ELR (cell line): ENCODE data around the gene MNX1.

ENCODE experiments used
- DNase-seq: peaks from one replicate; pipeline ENCODE4 v3.0.0-alpha.2; 2015; ENCODE audit warnings: low read depth

The MNX1 gene

DNA sequence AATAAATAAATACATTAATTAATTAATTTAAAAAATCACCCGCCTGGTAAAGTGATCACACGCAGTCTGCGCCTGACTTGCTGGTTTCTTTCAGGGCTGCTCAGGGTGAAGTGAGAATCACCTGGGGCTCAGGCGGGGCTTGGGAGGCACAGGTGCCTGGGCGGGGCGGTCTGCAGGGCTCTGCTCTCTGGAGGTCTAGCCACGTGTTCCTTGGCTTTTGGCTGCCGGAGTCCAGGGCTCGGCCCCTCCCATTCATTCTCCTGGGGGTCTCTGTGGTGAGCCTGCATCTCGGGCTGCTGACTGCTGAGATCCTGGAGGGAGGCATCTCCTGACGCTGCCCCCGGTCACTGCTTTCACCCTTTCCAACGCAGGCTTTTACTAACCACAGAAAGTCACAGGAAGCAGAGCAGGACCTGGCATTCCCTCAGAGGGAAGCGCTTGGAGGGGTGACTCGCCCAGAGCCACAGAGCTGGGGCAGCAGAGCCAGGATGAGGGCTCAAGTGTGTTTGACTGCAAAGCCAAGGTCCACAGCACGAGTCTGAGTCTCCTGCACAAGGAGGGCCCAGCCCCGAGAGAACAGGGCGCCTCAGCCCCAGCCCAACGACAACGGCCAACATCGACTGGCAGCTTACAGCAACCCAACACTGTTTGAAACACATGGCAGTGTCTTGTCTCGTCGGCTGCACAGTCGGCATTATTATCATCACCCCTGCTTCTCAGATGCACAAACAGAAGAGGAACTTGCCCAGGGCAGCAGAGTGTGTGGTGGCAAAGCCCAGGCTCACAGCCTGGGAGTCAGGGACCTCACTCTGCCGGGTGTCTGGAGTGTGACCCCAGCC lies 22.4 kb upstream of the MNX1 start:
- DNase-seq = peak; percentile 57

DNA sequence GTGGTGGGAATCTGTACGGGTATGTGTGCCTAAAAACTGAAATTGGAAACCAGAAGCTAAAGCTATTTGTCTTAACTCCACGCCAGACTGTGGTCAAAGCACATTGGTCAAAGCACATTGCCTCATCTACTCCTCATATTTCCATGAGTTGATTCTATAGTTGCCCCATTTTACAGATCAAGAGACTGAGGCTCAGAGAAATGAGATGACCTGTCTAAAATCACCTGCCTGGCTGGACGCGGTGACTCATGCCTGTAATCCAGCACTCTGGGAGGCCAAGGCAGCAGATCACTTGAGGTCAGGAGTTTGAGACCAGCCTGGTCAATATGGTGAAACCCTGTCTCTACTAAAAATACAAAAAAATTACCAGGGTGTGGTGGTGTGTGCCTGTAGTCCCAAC lies 21.7 kb upstream of the MNX1 start:
- DNase-seq = no peak

GRCh38 chr7:157028199-157028903 lies 17.9 kb upstream of the MNX1 start:
- no peak for DNase-seq

- DNase-seq = peak; percentile 91
These were observed 17.2 kb upstream of the MNX1 start for GRCh38 chr7:157027568-157028198.

- no peak for DNase-seq
These were observed 14.3 kb upstream of the MNX1 start for GRCh38 chr7:157024716-157025115.

DNA sequence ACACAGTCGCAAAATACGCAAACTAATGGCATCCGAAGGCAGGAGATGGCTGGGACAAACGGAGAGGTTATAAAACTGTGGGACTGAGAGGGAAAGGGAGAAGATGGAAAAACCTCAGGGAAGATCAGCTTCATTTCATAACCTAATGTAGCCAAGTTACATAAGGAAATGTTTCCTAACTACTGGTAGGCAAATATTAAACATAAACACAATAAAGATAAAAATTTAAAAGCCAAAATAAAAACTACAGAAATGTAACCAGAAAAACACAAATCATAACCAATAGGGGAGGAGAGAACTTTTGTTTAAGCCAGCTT lies 13.1 kb upstream of the MNX1 start:
- DNase-seq = no peak

GRCh38 chr7:157022681-157023588 lies 12.5 kb upstream of the MNX1 start:
- DNase-seq = no peak

GRCh38 chr7:157021871-157022680 lies 11.6 kb upstream of the MNX1 start:
- no peak for DNase-seq

- no peak for DNase-seq
These were observed 10.8 kb upstream of the MNX1 start for GRCh38 chr7:157021071-157021870.

GRCh38 chr7:157020514-157021070 lies 10.1 kb upstream of the MNX1 start:
- DNase-seq = no peak

GRCh38 chr7:157019718-157020451 lies 9.4 kb upstream of the MNX1 start:
- no peak for DNase-seq

DNA sequence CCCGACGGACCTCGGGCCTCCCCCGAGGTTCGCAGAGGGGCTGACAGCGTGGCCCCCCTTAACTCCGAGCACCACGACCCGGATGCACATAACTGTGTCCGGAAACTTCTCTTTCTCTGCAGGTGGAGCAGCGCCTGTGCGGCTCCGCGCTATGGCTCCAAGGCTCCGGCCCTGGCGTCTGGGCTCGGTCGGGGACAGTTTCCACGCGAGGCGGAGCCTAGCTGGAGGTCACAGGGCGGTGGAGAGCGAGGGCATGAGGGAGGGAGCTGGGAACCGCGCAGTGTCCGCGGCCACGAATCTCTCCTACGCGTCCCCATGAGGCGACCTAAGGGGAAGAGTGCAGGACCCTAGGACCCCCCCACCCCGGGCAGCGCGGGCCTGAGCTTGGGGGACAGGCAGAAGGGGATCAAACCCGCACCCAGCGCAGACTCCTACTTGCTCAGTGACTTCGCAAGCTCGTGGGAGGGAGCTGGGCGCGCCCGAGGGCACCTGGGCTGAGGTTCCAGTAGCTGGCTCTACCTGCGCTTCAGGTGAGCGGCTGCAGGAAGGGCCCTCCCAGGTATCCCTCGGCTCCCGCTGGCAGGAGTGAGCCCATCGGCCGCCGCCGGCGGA lies 8.6 kb upstream of the MNX1 start:
- no peak for DNase-seq

DNA sequence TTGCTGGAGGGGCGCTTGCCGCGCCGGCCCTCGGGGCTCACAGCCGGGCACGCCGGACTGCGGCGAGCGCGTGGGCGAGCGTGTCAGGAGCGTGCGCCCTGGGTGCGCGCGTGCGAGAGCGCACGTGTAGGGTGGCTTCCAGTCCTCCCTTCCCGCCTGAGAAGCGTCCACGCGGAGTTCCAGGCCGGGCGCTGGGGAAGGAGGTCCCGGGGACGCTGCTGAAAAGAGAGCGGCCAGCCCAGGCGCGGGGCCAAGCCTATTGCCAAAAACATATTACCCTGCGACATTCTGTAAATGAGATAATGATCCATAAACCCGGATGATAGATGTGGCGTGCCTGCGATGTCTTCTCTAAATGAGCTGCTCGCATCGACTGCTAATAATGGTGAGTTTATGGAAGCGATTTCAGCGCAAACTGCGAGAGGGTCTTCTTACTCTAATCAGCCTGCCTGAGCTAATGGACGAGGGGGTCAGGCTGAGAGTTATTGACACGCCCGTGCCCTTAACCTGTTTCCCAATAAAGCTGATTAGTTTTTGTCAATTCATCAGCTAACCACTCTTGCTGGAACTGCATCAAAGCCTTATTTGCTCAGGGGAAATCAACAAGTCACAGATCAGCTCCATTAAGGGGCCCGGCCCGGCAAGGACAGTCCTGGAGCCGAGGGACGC lies 8.0 kb upstream of the MNX1 start:
- DNase-seq = no peak

DNA sequence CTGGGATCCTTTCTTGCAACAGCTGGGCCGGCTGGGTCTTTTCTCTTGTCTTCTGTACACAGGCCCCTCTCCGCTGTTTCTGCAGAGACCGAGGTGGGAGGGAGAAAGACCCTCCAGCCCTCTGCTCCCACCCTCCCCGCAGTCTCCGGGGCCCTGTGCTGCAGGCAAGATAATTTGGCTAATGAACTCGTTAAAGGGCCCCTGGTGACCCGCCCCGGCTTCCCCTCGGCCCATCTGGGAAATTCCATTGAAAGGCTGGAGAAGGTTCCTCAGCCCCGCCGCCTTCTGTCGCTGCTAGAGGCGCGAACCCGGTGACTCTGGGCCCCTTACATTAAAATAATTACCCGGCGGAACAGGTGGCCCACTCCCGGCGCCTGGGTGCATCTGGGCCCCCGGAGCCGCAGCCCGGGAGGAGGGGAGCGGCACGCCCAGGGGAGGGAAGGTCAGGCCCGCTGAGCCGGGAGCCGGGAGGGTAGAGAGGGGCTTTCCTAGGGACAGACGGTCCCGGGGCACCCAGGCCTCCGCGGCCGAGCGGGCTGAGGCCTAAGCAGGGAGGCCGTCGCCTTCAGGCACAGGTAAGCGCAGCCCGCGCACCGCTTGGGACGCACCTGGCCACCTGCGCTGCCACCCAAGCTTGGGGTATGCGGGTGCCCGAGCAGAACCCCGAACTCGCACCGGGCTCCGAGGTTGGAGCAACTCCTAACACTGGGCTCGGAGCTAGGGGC lies 7.3 kb upstream of the MNX1 start:
- no peak for DNase-seq

- no peak for DNase-seq
These were observed 6.7 kb upstream of the MNX1 start for GRCh38 chr7:157017149-157017548.

DNA sequence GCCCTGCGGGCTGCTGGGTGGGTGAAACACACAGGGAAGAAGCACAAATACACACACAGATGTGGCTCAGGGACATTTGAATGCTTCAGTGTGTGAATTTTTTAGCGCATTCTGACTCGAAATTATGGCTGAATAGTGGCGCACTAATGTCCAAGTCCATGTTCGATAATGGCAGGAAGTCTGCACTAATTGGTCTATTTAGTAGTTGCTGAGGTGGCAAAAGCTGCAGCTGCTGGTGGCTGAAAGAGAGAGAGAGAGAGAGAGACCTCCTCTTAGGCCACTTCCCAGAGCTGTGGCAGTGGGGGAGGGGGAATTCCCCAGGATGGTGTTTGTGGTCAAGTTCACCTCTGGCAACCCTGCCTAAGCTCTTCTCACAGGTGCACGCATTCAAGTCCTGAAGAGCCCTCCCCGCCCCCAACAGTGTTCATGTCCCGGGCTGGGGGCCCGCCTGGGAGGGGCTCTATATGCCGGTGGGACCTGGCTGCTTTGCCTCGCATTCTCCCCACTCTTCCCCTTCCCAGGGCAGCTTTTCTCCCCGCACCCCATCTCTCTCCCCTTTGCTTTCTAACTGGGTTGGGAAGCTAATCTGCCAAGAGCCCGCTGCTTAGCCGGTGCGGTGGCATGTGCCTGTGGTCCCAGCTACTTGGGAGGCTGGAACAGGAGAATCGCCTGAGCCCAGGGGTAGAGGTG lies 6.0 kb upstream of the MNX1 start:
- DNase-seq = no peak

DNA sequence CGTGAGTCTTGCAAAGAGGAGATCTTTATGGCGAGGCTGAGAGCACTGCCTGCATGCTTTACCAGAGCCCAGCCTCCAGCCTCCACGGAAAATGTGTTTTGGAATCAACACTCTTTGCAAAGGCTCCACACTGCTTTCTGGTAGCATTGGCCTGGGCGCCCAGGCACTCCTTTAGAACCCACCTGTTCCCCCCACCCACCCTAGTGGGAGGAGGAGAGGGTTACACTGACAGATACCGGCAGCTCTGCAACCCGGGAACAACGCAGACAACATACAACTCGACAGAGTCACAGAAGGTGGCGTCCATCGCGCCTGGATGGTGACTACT lies 5.5 kb upstream of the MNX1 start:
- DNase-seq = no peak
